AG04450 (cell line): ENCODE measurements around the gene ZNF184. TPM values are rescaled to one million over a fixed set of nuclear protein-coding genes. Genes with fewer than 3 reads are reported as not detected.

ENCODE experiments used
- CTCF ChIA-PET: fragments of 300-600, 350-600 bp; formaldehyde crosslinking; extraction: SDS; loops from one replicate; lab custom pipeline; 2022; ENCODE audit warnings: antibody characterized with exemption, inconsistent platforms; lab: Charles Lee
- POLR2A ChIA-PET: fragments of 350-600 bp; formaldehyde crosslinking; extraction: SDS; loops from one replicate; lab custom pipeline; 2021; ENCODE audit warnings: antibody characterized with exemption, inconsistent platforms; lab: Yijun Ruan, JAX
- DNase-seq: peaks from one replicate; pipeline ENCODE4 v3.0.0-alpha.2; 2011; ENCODE audit warnings: low read depth, low spot score
- H3K27ac ChIP-seq: one replicate; pipeline ENCODE4 v1.5.1; 2012; ENCODE audit warnings: low read depth, low read length, control low read depth
- H3K27me3 ChIP-seq: one replicate; pipeline ENCODE4 v1.6.0; 2012; ENCODE audit warnings: low read length; ENCODE audit not compliant: control insufficient read depth, insufficient read depth
- H3K4me3 ChIP-seq: 2 replicates; pipeline ENCODE4 v1.5.1; 2011; ENCODE audit warnings: mild to moderate bottlenecking, low read depth, low read length, control low read depth
- H3K9me3 ChIP-seq: 2 replicates; pipeline ENCODE4 v1.5.1; 2012; ENCODE audit warnings: low read length; ENCODE audit not compliant: control insufficient read depth, insufficient read depth
- polyA plus RNA-seq: library from polyadenylated mRNA; depleted of rRNA; stranded (reverse); fragments of >200 nt; gene quantifications from 2 replicates; pipeline ENCODE4 v1.2.3, GENCODE V29; 2011; rRNA removed
- small RNA-seq: library from RNA; depleted of rRNA; stranded (forward); fragments of <200 nt; gene quantifications from one replicate; pipeline ENCODE3, GENCODE V24; 2012; ENCODE audit warnings: low read depth; ENCODE audit not compliant: insufficient read length
- TF ChIP-seq, protein P1 (sequence below): IDR thresholded peaks from 2 replicates; pipeline ENCODE4 v1.5.1; 2011; ENCODE audit warnings: low read depth, low read length, control low read depth, inconsistent platforms

Gene ZNF184
- polyA plus RNA-seq, 1 experiment: 9.9 TPM

DNA sequence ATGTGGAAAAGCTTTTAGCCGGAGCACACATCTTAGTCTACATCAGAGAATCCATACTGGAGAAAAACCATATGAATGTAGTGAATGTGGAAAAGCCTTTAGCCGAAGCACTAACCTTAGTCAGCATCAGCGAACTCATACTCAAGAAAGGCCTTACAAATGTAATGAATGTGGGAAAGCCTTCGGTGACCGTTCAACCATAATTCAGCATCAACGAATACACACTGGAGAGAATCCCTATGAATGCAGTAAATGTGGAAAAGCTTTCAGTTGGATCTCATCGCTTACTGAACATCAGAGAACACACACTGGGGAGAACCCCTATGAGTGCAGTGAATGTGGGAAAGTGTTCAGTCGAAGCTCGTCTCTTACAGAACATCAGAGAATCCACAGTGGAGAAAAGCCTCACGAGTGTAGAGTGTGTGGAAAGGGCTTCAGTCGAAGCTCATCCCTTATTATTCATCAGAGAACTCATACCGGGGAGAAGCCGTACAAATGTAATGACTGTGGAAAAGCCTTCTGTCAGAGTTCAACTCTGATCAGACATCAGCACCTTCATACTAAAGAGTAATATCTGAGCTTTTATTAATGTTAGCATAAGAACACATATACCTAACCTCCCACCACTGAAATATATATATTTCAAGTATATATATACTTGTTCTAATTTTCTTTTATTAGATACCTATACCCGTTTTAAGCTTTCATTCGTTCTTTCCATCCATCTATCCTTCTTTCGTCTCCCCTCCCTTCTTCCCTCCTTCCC lies 71.8 kb downstream of the ZNF184 start:
- POLR2A ChIA-PET: no interaction called here
- H3K27me3 ChIP-seq: no peaks in the 10 kb centered on the region
- CTCF ChIA-PET: no interaction called here
- DNase-seq: no peak
- H3K4me3 ChIP-seq: no peak overlapping the region
- no peak overlapping the region for H3K27ac ChIP-seq
- TF ChIP-seq, protein P1, sequence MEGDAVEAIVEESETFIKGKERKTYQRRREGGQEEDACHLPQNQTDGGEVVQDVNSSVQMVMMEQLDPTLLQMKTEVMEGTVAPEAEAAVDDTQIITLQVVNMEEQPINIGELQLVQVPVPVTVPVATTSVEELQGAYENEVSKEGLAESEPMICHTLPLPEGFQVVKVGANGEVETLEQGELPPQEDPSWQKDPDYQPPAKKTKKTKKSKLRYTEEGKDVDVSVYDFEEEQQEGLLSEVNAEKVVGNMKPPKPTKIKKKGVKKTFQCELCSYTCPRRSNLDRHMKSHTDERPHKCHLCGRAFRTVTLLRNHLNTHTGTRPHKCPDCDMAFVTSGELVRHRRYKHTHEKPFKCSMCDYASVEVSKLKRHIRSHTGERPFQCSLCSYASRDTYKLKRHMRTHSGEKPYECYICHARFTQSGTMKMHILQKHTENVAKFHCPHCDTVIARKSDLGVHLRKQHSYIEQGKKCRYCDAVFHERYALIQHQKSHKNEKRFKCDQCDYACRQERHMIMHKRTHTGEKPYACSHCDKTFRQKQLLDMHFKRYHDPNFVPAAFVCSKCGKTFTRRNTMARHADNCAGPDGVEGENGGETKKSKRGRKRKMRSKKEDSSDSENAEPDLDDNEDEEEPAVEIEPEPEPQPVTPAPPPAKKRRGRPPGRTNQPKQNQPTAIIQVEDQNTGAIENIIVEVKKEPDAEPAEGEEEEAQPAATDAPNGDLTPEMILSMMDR: no peak
- peaks cover 8% of the 10 kb centered on the region; the same call in 1 of the 2 replicates for H3K9me3 ChIP-seq

Small RNA genes lying within 50 kb of the gene (small RNA-seq; reads per million reads assigned to genes)
- gene AL021918.1 (not detected), gene AL021918.2 (not detected), gene MCFD2P1 (not detected)

Other genes starting within 250 kb of the ZNF184 start
- 0.02 and 0.16 TPM in 2 replicates for gene PRSS16, start 225.4 kb downstream of the ZNF184 start, polyA plus RNA-seq
- gene POM121L2, start 160.8 kb downstream of the ZNF184 start, polyA plus RNA-seq: not detected in 2 replicates
- 0.62 and 1.2 TPM in 2 replicates for gene ZNF391, start 84.3 kb downstream of the ZNF184 start, polyA plus RNA-seq